IMR-90 (cell line): ENCODE data around the gene NPAS3. TPM values are rescaled to one million over a fixed set of nuclear protein-coding genes. Genes with fewer than 3 reads are reported as not detected.

ENCODE experiments used
- ATAC-seq: fragments of 200-7000 bp; cut with Tn5 transposase; 2 replicates; pipeline ENCODE4 v1.9.1; 2020; ENCODE audit warnings: low read depth, mild to moderate bottlenecking, moderate library complexity
- BruUV-seq: library from RNA; stranded (reverse); fragments of 400-500 nt; replicated peaks from 2 replicates; lab custom pipeline; 2021; lab: Mats Ljungman, UMichigan
- CTCF ChIA-PET: fragments of 300-600 bp; formaldehyde crosslinking; extraction: SDS; loops from one replicate; lab custom pipeline; 2021; ENCODE audit warnings: antibody characterized with exemption; lab: Yijun Ruan, JAX
- POLR2A ChIA-PET: fragments of 300-600 bp; sonication (Branson Sonifier 250); formaldehyde crosslinking; loops from one replicate; lab custom pipeline; 2022; ENCODE audit warnings: antibody characterized with exemption; ENCODE audit not compliant: unreplicated experiment; lab: Charles Lee
- DNase-seq: peaks from one replicate; pipeline ENCODE4 v3.0.0; 2013
- H2AFZ ChIP-seq: replicated peaks from 2 replicates; pipeline ENCODE3; 2013; ENCODE audit warnings: low read length, mild to moderate bottlenecking; ENCODE audit not compliant: poor library complexity
- H2AK5ac ChIP-seq: 2 replicates; pipeline ENCODE4 v1.6.1; 2013; ENCODE audit warnings: low read depth, low read length, inconsistent platforms
- H2AK9ac ChIP-seq: replicated peaks from 2 replicates; pipeline ENCODE3; 2013; ENCODE audit warnings: mild to moderate bottlenecking, low read depth, low read length, moderate library complexity; ENCODE audit not compliant: poor library complexity
- H2BK120ac ChIP-seq: 2 replicates; pipeline ENCODE4 v1.6.1; 2013; ENCODE audit warnings: low read depth, low read length, inconsistent platforms
- H2BK15ac ChIP-seq: 3 replicates; pipeline ENCODE4 v1.6.1; 2013; ENCODE audit warnings: low read depth, low read length, inconsistent platforms
- H2BK20ac ChIP-seq: 2 replicates; pipeline ENCODE4 v1.6.1; 2013; ENCODE audit warnings: low read depth, mild to moderate bottlenecking, inconsistent platforms, low read length, moderate library complexity
- H2BK5ac ChIP-seq: 2 replicates; pipeline ENCODE4 v1.6.1; 2013; ENCODE audit warnings: mild to moderate bottlenecking, low read depth, low read length, inconsistent platforms; ENCODE audit not compliant: poor library complexity, severe bottlenecking
- H3K14ac ChIP-seq: replicated peaks from 2 replicates; pipeline ENCODE4 v1.6.1; 2013; ENCODE audit warnings: low read depth, low read length, inconsistent platforms
- H3K18ac ChIP-seq: 2 replicates; pipeline ENCODE4 v1.6.1; 2013; ENCODE audit warnings: low read depth, low read length, control low read depth
- H3K23ac ChIP-seq: 2 replicates; pipeline ENCODE4 v1.6.1; 2013; ENCODE audit warnings: low read depth, low read length, inconsistent platforms
- H3K27ac ChIP-seq: 2 replicates; pipeline ENCODE4 v1.5.1; 2013; ENCODE audit warnings: mild to moderate bottlenecking, control low read depth, low read length; ENCODE audit not compliant: insufficient read depth
- H3K27me3 ChIP-seq: 2 replicates; pipeline ENCODE4 v1.6.1; 2013; ENCODE audit warnings: low read length; ENCODE audit not compliant: control insufficient read depth, insufficient read depth
- H3K36me3 ChIP-seq: 2 replicates; pipeline ENCODE4 v1.6.1; 2013; ENCODE audit warnings: low read length, mixed read lengths; ENCODE audit not compliant: control insufficient read depth, insufficient read depth
- H3K4ac ChIP-seq: 2 replicates; pipeline ENCODE4 v1.6.1; 2013; ENCODE audit warnings: low read depth, low read length, inconsistent platforms
- H3K4me1 ChIP-seq: 2 replicates; pipeline ENCODE4 v1.6.1; 2013; ENCODE audit warnings: low read length, mixed read lengths; ENCODE audit not compliant: control insufficient read depth, insufficient read depth
- H3K4me2 ChIP-seq: 2 replicates; pipeline ENCODE4 v1.6.1; 2013; ENCODE audit warnings: low read depth, mild to moderate bottlenecking, control low read depth, low read length, moderate library complexity
- H3K4me3 ChIP-seq: 2 replicates; pipeline ENCODE4 v1.5.1; 2013; ENCODE audit warnings: low read depth, mild to moderate bottlenecking, control low read depth, low read length, moderate library complexity; ENCODE audit not compliant: insufficient read depth
- H3K56ac ChIP-seq: 2 replicates; pipeline ENCODE4 v1.6.1; 2013; ENCODE audit warnings: low read length, inconsistent platforms; ENCODE audit not compliant: insufficient read depth; ENCODE audit errors: extremely low read depth
- H3K79me1 ChIP-seq, 2 experiments: 2 replicates each; pipeline ENCODE4 v1.6.1; 2013; ENCODE audit warnings: low read length in 2 of 2, inconsistent platforms in 1 of 2, low read depth in 1 of 2
- H3K9ac ChIP-seq: 2 replicates; pipeline ENCODE4 v1.6.1; 2013; ENCODE audit warnings: low read depth, low read length, control low read depth
- H3K9me1 ChIP-seq: 2 replicates; pipeline ENCODE4 v1.6.1; 2013; ENCODE audit warnings: low read length, inconsistent platforms; ENCODE audit not compliant: insufficient read depth
- H3K9me3 ChIP-seq: 2 replicates; pipeline ENCODE4 v1.6.1; 2013; ENCODE audit warnings: low read length; ENCODE audit not compliant: control insufficient read depth, insufficient read depth
- H4K20me1 ChIP-seq: 2 replicates; pipeline ENCODE4 v1.6.1; 2013; ENCODE audit warnings: low read length, inconsistent platforms; ENCODE audit not compliant: insufficient read depth
- H4K5ac ChIP-seq: 2 replicates; pipeline ENCODE4 v1.6.1; 2013; ENCODE audit warnings: mild to moderate bottlenecking, low read depth, low read length, control low read depth
- H4K8ac ChIP-seq, 2 experiments: 2 replicates each; pipeline ENCODE4 v1.6.1; 2013; ENCODE audit warnings: low read depth in 2 of 2, low read length in 2 of 2, control low read depth in 1 of 2, inconsistent platforms in 1 of 2
- H4K91ac ChIP-seq: 2 replicates; pipeline ENCODE4 v1.6.1; 2013; ENCODE audit warnings: low read depth, low read length, inconsistent platforms; ENCODE audit not compliant: insufficient read depth
- CEBPB ChIP-seq: IDR thresholded peaks from 2 replicates; pipeline ENCODE4 v1.6.1; 2012; ENCODE audit warnings: low read depth, low read length, improper control_type of control experiment
- CHD1 ChIP-seq: IDR thresholded peaks from 2 replicates; pipeline ENCODE4 v1.6.1; 2012; ENCODE audit warnings: low read depth, low read length, improper control_type of control experiment
- MAZ ChIP-seq: IDR thresholded peaks from 2 replicates; pipeline ENCODE4 v1.6.1; 2012; ENCODE audit warnings: low read depth, mild to moderate bottlenecking, low read length, improper control_type of control experiment, moderate library complexity, borderline replicate concordance
- MXI1 ChIP-seq: IDR thresholded peaks from 2 replicates; pipeline ENCODE4 v1.6.1; 2012; ENCODE audit warnings: low read depth, mild to moderate bottlenecking, low read length, moderate library complexity, borderline replicate concordance
- NFE2L2 ChIP-seq: fragments of 150-350 bp; IDR thresholded peaks from 2 replicates; pipeline ENCODE4 v1.6.1; 2016; ENCODE audit warnings: low read depth, mild to moderate bottlenecking, low read length
- POLR2A ChIP-seq: IDR thresholded peaks from 2 replicates; pipeline ENCODE4 v1.6.1; 2012; ENCODE audit warnings: mild to moderate bottlenecking, low read depth, low read length
- RAD21 ChIP-seq: IDR thresholded peaks from 2 replicates; pipeline ENCODE4 v1.6.1; 2012; ENCODE audit warnings: low read length, improper control_type of control experiment
- SMC3 ChIP-seq: fragments of 150-350 bp; IDR thresholded peaks from 2 replicates; pipeline ENCODE4 v1.6.1; 2016; ENCODE audit warnings: low read depth, mild to moderate bottlenecking, antibody characterized with exemption, low read length, moderate library complexity
- WGBS, 2 experiments: methylation state at CpG; one replicate each; pipeline versions ENCODE4 v1.1.5 to v1.1.7; 2013; ENCODE audit warnings: missing lambda C conversion rate in 2 of 2; ENCODE audit not compliant: insufficient read length in 1 of 2; ENCODE audit errors: extremely low coverage in 2 of 2; 5-methylcytosine and 5-hydroxymethylcytosine counted together
- dilution Hi-C: fragments of 300-500 bp; cut with HindIII; formaldehyde crosslinking; loops from one replicate; pipeline ENCODE4 v1.14.3; 2018; ENCODE audit warnings: low sequenced_read_pairs; ENCODE audit not compliant: unreplicated experiment
- in situ Hi-C: fragments of 300-500 bp; cut with MboI; formaldehyde crosslinking; loops from 3 replicates; pipeline ENCODE4 v1.14.3; 2019; ENCODE audit warnings: low sequenced_read_pairs, inconsistent platforms, mixed read lengths
- intact Hi-C: fragments of 100-400 bp; cut with micrococcal nuclease; formaldehyde crosslinking; loops from 2 replicates; pipeline ENCODE4 v1.10.0; 2022
- polyA plus RNA-seq, 3 experiments: library from polyadenylated mRNA; depleted of rRNA; stranded (reverse); fragments of >200 nt; gene quantifications; 2 replicates each; pipeline ENCODE4 v1.2.3, GENCODE V29; 2012; ENCODE audit warnings: low replicate concordance in 1 of 3
- total RNA-seq: library from RNA; depleted of rRNA; stranded (reverse); fragments of >200 nt; gene quantifications from 2 replicates; pipeline ENCODE4 v1.2.3, GENCODE V29; 2012
- TF ChIP-seq, protein P1 (sequence below): fragments of 150-350 bp; IDR thresholded peaks from 2 replicates; pipeline ENCODE4 v1.6.1; 2016; ENCODE audit warnings: low read depth, mild to moderate bottlenecking, low read length, moderate library complexity, borderline replicate concordance

Gene NPAS3
- total and polyA plus RNA-seq, 2 of the 4 experiments (the other 2 are of a cell fraction): not detected

DNA sequence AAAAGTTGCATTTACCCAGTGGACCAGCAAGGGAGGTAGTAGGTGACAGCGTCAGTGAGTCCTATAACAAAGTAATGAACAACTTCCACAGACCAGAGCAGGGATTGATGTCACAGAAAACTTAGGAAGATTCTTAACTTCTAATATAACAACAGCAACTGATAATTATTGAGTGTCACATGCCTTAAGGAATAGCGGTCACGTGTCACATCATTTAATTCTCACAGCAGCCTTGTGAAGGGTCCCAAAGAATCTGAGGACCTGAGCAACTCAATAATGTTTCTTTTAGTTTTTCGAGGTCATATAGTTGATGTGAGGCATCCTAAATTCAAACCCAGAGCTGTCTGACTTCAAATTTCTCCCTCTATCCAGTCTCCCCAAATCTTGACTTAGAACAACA is 590.0 kb downstream of the NPAS3 start:
- Histone ChIP-seq H3K27ac (no peak overlapping the region), H3K9me1 (no peaks in the 10 kb centered on the region), H3K4me3 (no peak overlapping the region), H3K27me3 (no peaks in the 10 kb centered on the region), H3K9me3 (no peaks in the 10 kb centered on the region), H2BK5ac (no peak overlapping the region), H2BK20ac (no peak overlapping the region), H3K36me3 (no peaks in the 10 kb centered on the region), H3K56ac (no peak overlapping the region), H3K79me1 (no peaks in the 10 kb centered on the region), H2AFZ (no peak overlapping the region), H2AK9ac (no peak overlapping the region), H3K4me1 (no peaks in the 10 kb centered on the region), H4K91ac (no peak overlapping the region), H2AK5ac (no peak overlapping the region), H4K5ac (no peak overlapping the region), H3K9ac (no peak overlapping the region), H3K4me2 (no peak overlapping the region), H3K4ac (no peak overlapping the region), H3K18ac (no peak overlapping the region), H4K20me1 (no peaks in the 10 kb centered on the region), H4K8ac (no peak overlapping the region), H3K14ac (no peak overlapping the region), H2BK15ac (no peak overlapping the region), H2BK120ac (no peak overlapping the region), H3K23ac (no peak overlapping the region)
- ChIA-PET POLR2A (no interaction called here), CTCF (no interaction called here)
- dilution Hi-C loops: no loop called here
- intact Hi-C loops: no loop called here
- no peak for DNase-seq
- WGBS, 2 experiments: no CpG with 5 or more reads among the region's 4 CpGs
- BruUV-seq: no TSS peak
- no peak for TF ChIP-seq MXI1
- no peak for TF ChIP-seq RAD21
- TF ChIP-seq POLR2A: no peak
- TF ChIP-seq, protein P1, sequence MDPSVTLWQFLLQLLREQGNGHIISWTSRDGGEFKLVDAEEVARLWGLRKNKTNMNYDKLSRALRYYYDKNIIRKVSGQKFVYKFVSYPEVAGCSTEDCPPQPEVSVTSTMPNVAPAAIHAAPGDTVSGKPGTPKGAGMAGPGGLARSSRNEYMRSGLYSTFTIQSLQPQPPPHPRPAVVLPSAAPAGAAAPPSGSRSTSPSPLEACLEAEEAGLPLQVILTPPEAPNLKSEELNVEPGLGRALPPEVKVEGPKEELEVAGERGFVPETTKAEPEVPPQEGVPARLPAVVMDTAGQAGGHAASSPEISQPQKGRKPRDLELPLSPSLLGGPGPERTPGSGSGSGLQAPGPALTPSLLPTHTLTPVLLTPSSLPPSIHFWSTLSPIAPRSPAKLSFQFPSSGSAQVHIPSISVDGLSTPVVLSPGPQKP: no peak
- TF ChIP-seq CHD1: no peak
- TF ChIP-seq NFE2L2: no peak
- TF ChIP-seq CEBPB: no peak
- TF ChIP-seq SMC3: no peak
- no peak for TF ChIP-seq MAZ
- ATAC-seq: no peak
- in situ Hi-C loops: no loop called here
